HL-60 (cell line): ENCODE results near the gene KIF5A.

Source experiments
- DNase-seq, 2 experiments: peaks; one replicate each; pipeline ENCODE4 v3.0.0-alpha.2; 2010 to 2020; ENCODE audit warnings: low read depth in 1 of 2, low spot score in 1 of 2
- H3K27ac ChIP-seq: fragments of 250-450 bp; sonication (Bioruptor Pico); replicated peaks from 2 replicates; pipeline ENCODE4 v1.5.1; 2020; ENCODE audit warnings: mild to moderate bottlenecking, moderate library complexity
- H3K27me3 ChIP-seq: fragments of 250-450 bp; sonication (Bioruptor Pico); 2 replicates; pipeline ENCODE4 v1.5.1; 2021; ENCODE audit warnings: mild to moderate bottlenecking, moderate library complexity; ENCODE audit not compliant: insufficient read depth, poor library complexity, severe bottlenecking
- H3K4me3 ChIP-seq: replicated peaks from 2 replicates; pipeline ENCODE4 v1.5.1; 2011; ENCODE audit warnings: mild to moderate bottlenecking, control low read depth, low read length; ENCODE audit not compliant: insufficient read depth
- CTCF ChIP-seq: IDR thresholded peaks from one replicate; pipeline ENCODE4 v1.5.1; 2011; ENCODE audit warnings: low read length, control low read depth, inconsistent platforms; ENCODE audit not compliant: insufficient read depth
- GABPA ChIP-seq: IDR thresholded peaks from 2 replicates; pipeline ENCODE4 v1.6.1; 2012; ENCODE audit warnings: low read depth
- POLR2AphosphoS5 ChIP-seq: IDR thresholded peaks from 2 replicates; pipeline ENCODE4 v1.6.1; 2012; ENCODE audit warnings: low read depth
- REST ChIP-seq: IDR thresholded peaks from 2 replicates; pipeline ENCODE4 v1.6.1; 2012; ENCODE audit warnings: low read depth; ENCODE audit not compliant: insufficient replicate concordance
- SPI1 ChIP-seq: IDR thresholded peaks from 2 replicates; pipeline ENCODE4 v1.6.1; 2012; ENCODE audit warnings: low read depth, mild to moderate bottlenecking, borderline replicate concordance

The KIF5A gene

GRCh38 chr12:57541001-57541400, 8.8 kb upstream of the KIF5A start:
- TF ChIP-seq POLR2AphosphoS5: no peak
- no peak for TF ChIP-seq GABPA
- no peak for TF ChIP-seq SPI1
- no peak for TF ChIP-seq REST
- no peak for TF ChIP-seq CTCF
- H3K27ac ChIP-seq: no peak overlapping the region
- no peak for DNase-seq
- no peaks in the 10 kb centered on the region for H3K27me3 ChIP-seq
- no peak overlapping the region for H3K4me3 ChIP-seq

GRCh38 chr12:57541717-57542116, 8.1 kb upstream of the KIF5A start:
- no peak for DNase-seq
- no peak overlapping the region for H3K27ac ChIP-seq
- TF ChIP-seq REST (no peak), CTCF (no peak)
- H3K27me3 ChIP-seq: no peaks in the 10 kb centered on the region
- no peak overlapping the region for H3K4me3 ChIP-seq

GRCh38 chr12:57543581-57543980, 6.3 kb upstream of the KIF5A start:
- no peak for TF ChIP-seq SPI1
- no peak for TF ChIP-seq REST
- H3K27ac ChIP-seq: no peak overlapping the region
- no peaks in the 10 kb centered on the region for H3K27me3 ChIP-seq
- no peak overlapping the region for H3K4me3 ChIP-seq
- no peak for DNase-seq

GRCh38 chr12:57545809-57546437, 3.9 kb upstream of the KIF5A start:
- DNase-seq: no peak

More at GRCh38 chr12:57545809-57546437, 3.9 kb upstream of the KIF5A start:
- H3K27ac ChIP-seq: peak overlapping the region; percentile 79; the same call in 1 of the 2 replicates
- TF ChIP-seq SPI1 (no peak), CTCF (no peak), REST (no peak), POLR2AphosphoS5 (no peak), GABPA (no peak)
- H3K27me3 ChIP-seq: peaks cover 9% of the 10 kb centered on the region
- peak overlapping the region; percentile 82 for H3K4me3 ChIP-seq
